Kasumi-1 (cell line): ENCODE measurements around the gene SNAPC2.
"Not testable (repeated sequence)": the region's sequence is repeated elsewhere in the genome, so short reads cannot be mapped to it uniquely, and the experiment has no call there.

Experiments
- DNase-seq, 2 experiments: peaks; one replicate each; lab custom pipeline; 2025; lab: John Stamatoyannopoulos, UW

SNAPC2 gene

GRCh38 chr19:7921967-7922835 lies 2.1 kb downstream of the SNAPC2 start:
- no peak for DNase-seq

GRCh38 chr19:7922836-7923195 lies 2.7 kb downstream of the SNAPC2 start:
- no peak for DNase-seq

GRCh38 chr19:7923295-7924191 lies 3.4 kb downstream of the SNAPC2 start:
- no peak for DNase-seq

- no peak for DNase-seq
Observed at GRCh38 chr19:7924241-7924640, 4.1 kb downstream of the SNAPC2 start.

- no peak for DNase-seq
Observed at GRCh38 chr19:7924651-7925170, 4.6 kb downstream of the SNAPC2 start.

GRCh38 chr19:7925171-7925851 lies 5.2 kb downstream of the SNAPC2 start:
- peak; percentile 48 to 59 for DNase-seq

- no peak for DNase-seq
Observed at GRCh38 chr19:7926021-7926726, 6.0 kb downstream of the SNAPC2 start, which contains the start of gene CTXN1. Gene CTXN1, minus strand, starts transcription at chr19:7926135. Its CDS starts 597 bp downstream, at chr19:7925538.

GRCh38 chr19:7926727-7927604 lies 6.8 kb downstream of the SNAPC2 start:
- no peak for DNase-seq

- DNase-seq = no peak
Observed at GRCh38 chr19:7927605-7928333, 7.6 kb downstream of the SNAPC2 start.

GRCh38 chr19:7928334-7928706 lies 8.2 kb downstream of the SNAPC2 start:
- DNase-seq = no peak

GRCh38 chr19:7928741-7929701 lies 8.9 kb downstream of the SNAPC2 start:
- DNase-seq = peak; percentile 53 to 74

- not testable (repeated sequence) for DNase-seq
Observed at GRCh38 chr19:7930030-7930429, 9.9 kb downstream of the SNAPC2 start.

GRCh38 chr19:7930765-7931164 lies 10.6 kb downstream of the SNAPC2 start:
- no peak for DNase-seq

GRCh38 chr19:7931221-7932061 lies 11.3 kb downstream of the SNAPC2 start:
- no peak for DNase-seq

- no peak for DNase-seq
Observed at GRCh38 chr19:7932276-7932929, 12.3 kb downstream of the SNAPC2 start.

GRCh38 chr19:7932930-7933300 lies 12.8 kb downstream of the SNAPC2 start:
- no peak for DNase-seq

- DNase-seq = no peak
Observed at GRCh38 chr19:7933411-7933810, 13.3 kb downstream of the SNAPC2 start.
